WTC11 (cell line): Measurements from ENCODE around the gene TCEANC2. TPM values are rescaled to one million over a fixed set of nuclear protein-coding genes. Genes with fewer than 3 reads are reported as not detected.
"Not testable (repeated sequence)": the region's sequence is repeated elsewhere in the genome, so short reads cannot be mapped to it uniquely, and the experiment has no call there.

Experiments
- ATAC-seq: fragments of 200-7000 bp; cut with Tn5 transposase; 2 replicates; pipeline ENCODE4 v1.10.0; 2021; ENCODE audit warnings: mild to moderate bottlenecking, moderate library complexity
- CTCF ChIA-PET: fragments of 300-600 bp; sonication (Branson Sonifier 250); formaldehyde crosslinking; loops from one replicate; lab custom pipeline; 2021; ENCODE audit warnings: antibody characterized with exemption; lab: Charles Lee
- POLR2A ChIA-PET: fragments of 350-600 bp; sonication (Branson Sonifier 250); formaldehyde crosslinking; loops from one replicate; lab custom pipeline; 2021; ENCODE audit warnings: antibody characterized with exemption; lab: Charles Lee
- DNase-seq: peaks from one replicate; pipeline ENCODE4 v3.0.0; 2021; ENCODE audit warnings: low spot score
- H3K27ac Mint-ChIP-seq: 2 replicates; pipeline ENCODE4 v1.8.0; 2021; ENCODE audit warnings: mixed read lengths
- H3K27me3 Mint-ChIP-seq: 2 replicates; pipeline ENCODE4 v1.8.0; 2021; ENCODE audit warnings: low read depth, mild to moderate bottlenecking, moderate library complexity, mixed read lengths
- H3K36me3 Mint-ChIP-seq: 2 replicates; pipeline ENCODE4 v1.8.0; 2021; ENCODE audit warnings: mixed read lengths
- H3K4me1 Mint-ChIP-seq: 2 replicates; pipeline ENCODE4 v1.8.0; 2022; ENCODE audit warnings: mixed read lengths
- H3K4me3 Mint-ChIP-seq: 2 replicates; pipeline ENCODE4 v1.8.0; 2021; ENCODE audit warnings: mild to moderate bottlenecking, moderate library complexity, mixed read lengths
- H3K9me3 Mint-ChIP-seq: 2 replicates; pipeline ENCODE4 v1.8.0; 2021; ENCODE audit warnings: mixed read lengths
- ETV6 ChIP-seq: sonication (generic); formaldehyde crosslinking; IDR thresholded peaks from 2 replicates; pipeline ENCODE4 v1.8.1; 2022; ENCODE audit warnings: mild to moderate bottlenecking, missing genetic modification reagents
- OVOL2 ChIP-seq: fragments of 250-450 bp; sonication (Bioruptor Pico); IDR thresholded peaks from 2 replicates; pipeline ENCODE4 v1.9.0; 2021; ENCODE audit warnings: mild to moderate bottlenecking, borderline replicate concordance
- RORB ChIP-seq: fragments of 250-450 bp; sonication (Bioruptor Pico); IDR thresholded peaks from 2 replicates; pipeline ENCODE4 v1.9.0; 2021; ENCODE audit warnings: mild to moderate bottlenecking
- SP1 ChIP-seq: sonication (generic); formaldehyde crosslinking; conservative IDR thresholded peaks from 2 replicates; pipeline ENCODE4 v1.8.1; 2022; ENCODE audit warnings: missing genetic modification reagents
- ZNF219 ChIP-seq: sonication (generic); formaldehyde crosslinking; IDR thresholded peaks from 2 replicates; pipeline ENCODE4 v1.8.0; 2023; ENCODE audit warnings: missing genetic modification reagents, mild to moderate bottlenecking, borderline replicate concordance
- total RNA-seq: library from RNA; stranded (reverse); gene quantifications from 3 replicates; pipeline ENCODE4 v1.2.3, GENCODE V29; 2021
- TF ChIP-seq, protein P1 (sequence below): fragments of 250-450 bp; sonication (Bioruptor Pico); IDR thresholded peaks from 2 replicates; pipeline ENCODE4 v1.9.0; 2021; ENCODE audit warnings: mild to moderate bottlenecking, borderline replicate concordance
- TF ChIP-seq, protein P2 (sequence below): fragments of 250-450 bp; sonication (Bioruptor Pico); conservative IDR thresholded peaks from 2 replicates; pipeline ENCODE4 v1.9.0; 2021; ENCODE audit warnings: mild to moderate bottlenecking
- TF ChIP-seq, protein P3 (sequence below): sonication (generic); formaldehyde crosslinking; IDR thresholded peaks from 2 replicates; pipeline ENCODE4 v1.8.1; 2023; ENCODE audit warnings: mild to moderate bottlenecking, missing genetic modification reagents, borderline replicate concordance
- TF ChIP-seq, protein P4 (sequence below): sonication (generic); formaldehyde crosslinking; IDR thresholded peaks from 2 replicates; pipeline ENCODE4 v1.8.1; 2022; ENCODE audit warnings: mild to moderate bottlenecking, moderate library complexity, missing genetic modification reagents
- TF ChIP-seq, protein P5 (sequence below): sonication (generic); formaldehyde crosslinking; IDR thresholded peaks from 2 replicates; pipeline ENCODE4 v1.8.0; 2023; ENCODE audit warnings: missing genetic modification reagents
- TF ChIP-seq, protein P6 (sequence below): sonication (generic); formaldehyde crosslinking; IDR thresholded peaks from 2 replicates; pipeline ENCODE4 v1.8.1; 2022; ENCODE audit warnings: mild to moderate bottlenecking, missing genetic modification reagents, moderate library complexity, borderline replicate concordance
- TF ChIP-seq, protein P7 (sequence below): sonication (generic); formaldehyde crosslinking; IDR thresholded peaks from 2 replicates; pipeline ENCODE4 v1.8.0; 2022; ENCODE audit warnings: missing genetic modification reagents
- TF ChIP-seq, protein P8 (sequence below): sonication (generic); formaldehyde crosslinking; IDR thresholded peaks from 2 replicates; pipeline ENCODE4 v1.8.1; 2022; ENCODE audit warnings: low read depth, mild to moderate bottlenecking, moderate library complexity, missing genetic modification reagents, borderline replicate concordance

TCEANC2 gene
- total RNA-seq, 1 experiment from 2014 or later, result 6.3 TPM

DNA sequence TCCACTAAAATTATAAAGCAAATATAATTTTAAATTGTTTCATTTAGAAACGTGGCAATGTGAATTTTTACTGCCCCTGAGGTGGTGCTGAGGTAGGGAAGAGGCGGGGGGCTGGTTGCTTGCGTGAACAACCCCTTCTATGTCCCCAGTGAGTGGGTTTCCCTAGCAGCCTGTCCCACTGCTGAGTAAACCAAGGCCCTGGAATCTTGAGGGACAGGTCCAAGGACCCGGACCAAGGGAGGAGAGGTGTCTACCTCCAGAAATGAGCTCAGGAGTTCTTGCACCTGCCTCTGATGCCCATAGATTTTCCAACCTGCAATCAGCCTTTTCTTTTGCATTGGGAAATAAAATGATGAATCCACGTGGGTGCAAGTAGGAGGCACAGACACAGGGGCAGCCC lies 34.8 kb upstream of the TCEANC2 start (continued):
- TF ChIP-seq, protein P1, sequence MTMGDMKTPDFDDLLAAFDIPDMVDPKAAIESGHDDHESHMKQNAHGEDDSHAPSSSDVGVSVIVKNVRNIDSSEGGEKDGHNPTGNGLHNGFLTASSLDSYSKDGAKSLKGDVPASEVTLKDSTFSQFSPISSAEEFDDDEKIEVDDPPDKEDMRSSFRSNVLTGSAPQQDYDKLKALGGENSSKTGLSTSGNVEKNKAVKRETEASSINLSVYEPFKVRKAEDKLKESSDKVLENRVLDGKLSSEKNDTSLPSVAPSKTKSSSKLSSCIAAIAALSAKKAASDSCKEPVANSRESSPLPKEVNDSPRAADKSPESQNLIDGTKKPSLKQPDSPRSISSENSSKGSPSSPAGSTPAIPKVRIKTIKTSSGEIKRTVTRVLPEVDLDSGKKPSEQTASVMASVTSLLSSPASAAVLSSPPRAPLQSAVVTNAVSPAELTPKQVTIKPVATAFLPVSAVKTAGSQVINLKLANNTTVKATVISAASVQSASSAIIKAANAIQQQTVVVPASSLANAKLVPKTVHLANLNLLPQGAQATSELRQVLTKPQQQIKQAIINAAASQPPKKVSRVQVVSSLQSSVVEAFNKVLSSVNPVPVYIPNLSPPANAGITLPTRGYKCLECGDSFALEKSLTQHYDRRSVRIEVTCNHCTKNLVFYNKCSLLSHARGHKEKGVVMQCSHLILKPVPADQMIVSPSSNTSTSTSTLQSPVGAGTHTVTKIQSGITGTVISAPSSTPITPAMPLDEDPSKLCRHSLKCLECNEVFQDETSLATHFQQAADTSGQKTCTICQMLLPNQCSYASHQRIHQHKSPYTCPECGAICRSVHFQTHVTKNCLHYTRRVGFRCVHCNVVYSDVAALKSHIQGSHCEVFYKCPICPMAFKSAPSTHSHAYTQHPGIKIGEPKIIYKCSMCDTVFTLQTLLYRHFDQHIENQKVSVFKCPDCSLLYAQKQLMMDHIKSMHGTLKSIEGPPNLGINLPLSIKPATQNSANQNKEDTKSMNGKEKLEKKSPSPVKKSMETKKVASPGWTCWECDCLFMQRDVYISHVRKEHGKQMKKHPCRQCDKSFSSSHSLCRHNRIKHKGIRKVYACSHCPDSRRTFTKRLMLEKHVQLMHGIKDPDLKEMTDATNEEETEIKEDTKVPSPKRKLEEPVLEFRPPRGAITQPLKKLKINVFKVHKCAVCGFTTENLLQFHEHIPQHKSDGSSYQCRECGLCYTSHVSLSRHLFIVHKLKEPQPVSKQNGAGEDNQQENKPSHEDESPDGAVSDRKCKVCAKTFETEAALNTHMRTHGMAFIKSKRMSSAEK (CRISPR knock-in tag), result no peak
- TF ChIP-seq OVOL2 (no peak), SP1 (CRISPR knock-in tag) (no peak), ETV6 (CRISPR knock-in tag) (no peak)
- TF ChIP-seq, protein P2, sequence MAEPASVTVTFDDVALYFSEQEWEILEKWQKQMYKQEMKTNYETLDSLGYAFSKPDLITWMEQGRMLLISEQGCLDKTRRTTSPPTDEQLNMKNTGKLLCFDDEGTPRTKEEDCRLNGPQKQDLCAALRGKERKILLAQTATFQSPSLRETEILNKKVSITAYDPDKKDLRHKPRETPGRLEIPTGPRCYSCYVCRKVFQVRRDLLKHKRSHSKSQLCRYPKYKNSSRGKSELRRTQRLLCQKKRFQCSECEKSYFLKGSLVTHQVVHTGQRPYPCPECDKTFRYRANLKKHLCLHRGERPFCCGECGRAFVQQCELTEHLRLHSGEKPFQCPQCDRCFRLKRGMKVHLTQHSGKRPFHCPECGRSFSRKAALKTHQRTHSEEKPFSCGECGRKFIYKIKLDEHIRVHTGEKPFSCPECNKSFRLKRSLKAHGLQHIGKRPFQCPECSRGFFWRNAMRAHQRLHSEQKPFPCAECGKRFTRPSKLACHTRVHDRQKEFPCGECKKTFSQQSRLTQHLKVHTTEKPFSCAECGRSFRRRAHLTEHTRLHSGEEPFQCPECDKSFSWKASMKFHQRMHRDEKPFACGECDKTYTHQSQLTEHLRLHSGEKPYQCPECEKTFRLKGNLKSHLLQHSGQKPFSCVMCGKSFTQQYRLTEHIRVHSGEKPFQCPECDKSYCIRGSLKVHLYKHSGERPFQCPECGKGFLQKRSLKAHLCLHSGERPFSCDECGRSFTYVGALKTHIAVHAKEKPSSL (CRISPR knock-in tag), result no peak
- TF ChIP-seq, protein P3, sequence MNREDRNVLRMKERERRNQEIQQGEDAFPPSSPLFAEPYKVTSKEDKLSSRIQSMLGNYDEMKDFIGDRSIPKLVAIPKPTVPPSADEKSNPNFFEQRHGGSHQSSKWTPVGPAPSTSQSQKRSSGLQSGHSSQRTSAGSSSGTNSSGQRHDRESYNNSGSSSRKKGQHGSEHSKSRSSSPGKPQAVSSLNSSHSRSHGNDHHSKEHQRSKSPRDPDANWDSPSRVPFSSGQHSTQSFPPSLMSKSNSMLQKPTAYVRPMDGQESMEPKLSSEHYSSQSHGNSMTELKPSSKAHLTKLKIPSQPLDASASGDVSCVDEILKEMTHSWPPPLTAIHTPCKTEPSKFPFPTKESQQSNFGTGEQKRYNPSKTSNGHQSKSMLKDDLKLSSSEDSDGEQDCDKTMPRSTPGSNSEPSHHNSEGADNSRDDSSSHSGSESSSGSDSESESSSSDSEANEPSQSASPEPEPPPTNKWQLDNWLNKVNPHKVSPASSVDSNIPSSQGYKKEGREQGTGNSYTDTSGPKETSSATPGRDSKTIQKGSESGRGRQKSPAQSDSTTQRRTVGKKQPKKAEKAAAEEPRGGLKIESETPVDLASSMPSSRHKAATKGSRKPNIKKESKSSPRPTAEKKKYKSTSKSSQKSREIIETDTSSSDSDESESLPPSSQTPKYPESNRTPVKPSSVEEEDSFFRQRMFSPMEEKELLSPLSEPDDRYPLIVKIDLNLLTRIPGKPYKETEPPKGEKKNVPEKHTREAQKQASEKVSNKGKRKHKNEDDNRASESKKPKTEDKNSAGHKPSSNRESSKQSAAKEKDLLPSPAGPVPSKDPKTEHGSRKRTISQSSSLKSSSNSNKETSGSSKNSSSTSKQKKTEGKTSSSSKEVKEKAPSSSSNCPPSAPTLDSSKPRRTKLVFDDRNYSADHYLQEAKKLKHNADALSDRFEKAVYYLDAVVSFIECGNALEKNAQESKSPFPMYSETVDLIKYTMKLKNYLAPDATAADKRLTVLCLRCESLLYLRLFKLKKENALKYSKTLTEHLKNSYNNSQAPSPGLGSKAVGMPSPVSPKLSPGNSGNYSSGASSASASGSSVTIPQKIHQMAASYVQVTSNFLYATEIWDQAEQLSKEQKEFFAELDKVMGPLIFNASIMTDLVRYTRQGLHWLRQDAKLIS, result no peak
- TF ChIP-seq, protein P4, sequence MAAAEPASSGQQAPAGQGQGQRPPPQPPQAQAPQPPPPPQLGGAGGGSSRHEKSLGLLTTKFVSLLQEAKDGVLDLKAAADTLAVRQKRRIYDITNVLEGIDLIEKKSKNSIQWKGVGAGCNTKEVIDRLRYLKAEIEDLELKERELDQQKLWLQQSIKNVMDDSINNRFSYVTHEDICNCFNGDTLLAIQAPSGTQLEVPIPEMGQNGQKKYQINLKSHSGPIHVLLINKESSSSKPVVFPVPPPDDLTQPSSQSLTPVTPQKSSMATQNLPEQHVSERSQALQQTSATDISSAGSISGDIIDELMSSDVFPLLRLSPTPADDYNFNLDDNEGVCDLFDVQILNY (CRISPR knock-in tag), result no peak
- TF ChIP-seq, all 79 proteins: peak for 0

DNA sequence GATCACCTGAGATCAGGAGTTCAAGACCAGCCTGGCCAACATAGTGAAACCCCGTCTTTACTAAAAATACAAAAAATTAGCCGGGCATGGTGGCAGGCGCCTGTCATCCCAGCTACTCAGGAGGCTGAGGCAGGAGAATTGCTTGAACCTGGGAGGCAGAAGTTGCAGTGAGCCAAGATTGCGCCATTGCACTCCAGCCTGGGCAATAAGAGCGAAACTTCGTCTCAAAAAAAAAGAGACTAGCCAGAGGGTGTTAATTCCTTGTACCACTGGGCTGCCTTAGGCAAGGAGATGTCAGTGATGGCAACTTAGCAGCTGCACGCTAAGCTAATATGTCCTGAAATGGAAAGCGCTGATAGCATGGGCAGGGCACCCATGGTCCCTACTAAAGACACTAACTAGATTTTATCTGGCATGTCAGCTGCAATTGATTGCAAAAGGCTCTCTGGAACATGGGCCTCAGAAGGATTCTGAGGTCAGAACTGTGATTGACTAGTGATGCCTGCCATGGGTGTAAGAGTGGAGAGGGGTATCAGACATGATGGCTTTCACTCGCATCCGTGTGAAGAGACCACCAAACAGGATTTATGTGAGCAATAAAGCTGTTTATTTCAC lies 33.7 kb upstream of the TCEANC2 start:
- H3K9me3 Mint-ChIP-seq, POLR2A ChIA-PET, DNase-seq, H3K27me3 Mint-ChIP-seq, ATAC-seq, H3K27ac Mint-ChIP-seq, H3K4me3 Mint-ChIP-seq, H3K4me1 Mint-ChIP-seq, H3K36me3 Mint-ChIP-seq: not testable (repeated sequence)
- CTCF ChIA-PET, result interaction anchor here (3.7 kb wide), 1 partner anchor 28 kb away, joined by 19 read pairs; no protein-coding TSS in a partner anchor

DNA sequence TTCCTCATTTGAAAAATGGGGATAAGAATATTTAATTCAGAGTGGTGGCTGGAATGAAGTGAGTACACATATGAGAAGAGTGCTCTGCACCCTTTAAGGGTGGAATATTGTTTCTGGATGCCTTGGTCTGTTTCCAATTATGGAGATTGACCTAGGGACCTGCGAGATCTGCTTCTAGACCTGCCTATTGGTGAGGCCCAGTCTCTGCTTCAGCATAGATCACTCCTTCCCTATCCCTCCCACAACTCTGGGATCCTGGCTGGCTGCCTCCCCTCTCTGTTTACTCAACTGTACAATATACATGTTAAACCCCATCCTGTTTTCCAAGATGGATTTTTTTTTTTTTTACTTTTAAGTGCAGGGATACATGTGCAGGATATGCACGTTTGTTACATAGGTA lies 29.1 kb upstream of the TCEANC2 start:
- DNase-seq (no peak), ATAC-seq (no peak)
- CTCF ChIA-PET, result interaction anchor here (1.4 kb wide), 1 partner anchor 32 kb away, joined by 5 read pairs; no protein-coding TSS in a partner anchor
- H3K4me3 Mint-ChIP-seq, result no peak overlapping the region
- H3K27me3 Mint-ChIP-seq, result no peaks in the 10 kb centered on the region
- no peaks in the 10 kb centered on the region for H3K36me3 Mint-ChIP-seq
- H3K9me3 Mint-ChIP-seq, result no peaks in the 10 kb centered on the region
- POLR2A ChIA-PET, result no interaction called here
- no peak overlapping the region for H3K27ac Mint-ChIP-seq
- no peaks in the 10 kb centered on the region for H3K4me1 Mint-ChIP-seq
- TF ChIP-seq ZNF219 (CRISPR knock-in tag) (no peak), RORB (CRISPR knock-in tag) (no peak)
- TF ChIP-seq, protein P5, sequence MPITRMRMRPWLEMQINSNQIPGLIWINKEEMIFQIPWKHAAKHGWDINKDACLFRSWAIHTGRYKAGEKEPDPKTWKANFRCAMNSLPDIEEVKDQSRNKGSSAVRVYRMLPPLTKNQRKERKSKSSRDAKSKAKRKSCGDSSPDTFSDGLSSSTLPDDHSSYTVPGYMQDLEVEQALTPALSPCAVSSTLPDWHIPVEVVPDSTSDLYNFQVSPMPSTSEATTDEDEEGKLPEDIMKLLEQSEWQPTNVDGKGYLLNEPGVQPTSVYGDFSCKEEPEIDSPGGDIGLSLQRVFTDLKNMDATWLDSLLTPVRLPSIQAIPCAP, result no peak
- TF ChIP-seq, protein P6, sequence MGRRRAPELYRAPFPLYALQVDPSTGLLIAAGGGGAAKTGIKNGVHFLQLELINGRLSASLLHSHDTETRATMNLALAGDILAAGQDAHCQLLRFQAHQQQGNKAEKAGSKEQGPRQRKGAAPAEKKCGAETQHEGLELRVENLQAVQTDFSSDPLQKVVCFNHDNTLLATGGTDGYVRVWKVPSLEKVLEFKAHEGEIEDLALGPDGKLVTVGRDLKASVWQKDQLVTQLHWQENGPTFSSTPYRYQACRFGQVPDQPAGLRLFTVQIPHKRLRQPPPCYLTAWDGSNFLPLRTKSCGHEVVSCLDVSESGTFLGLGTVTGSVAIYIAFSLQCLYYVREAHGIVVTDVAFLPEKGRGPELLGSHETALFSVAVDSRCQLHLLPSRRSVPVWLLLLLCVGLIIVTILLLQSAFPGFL (CRISPR knock-in tag), result no peak
- TF ChIP-seq, protein P7, sequence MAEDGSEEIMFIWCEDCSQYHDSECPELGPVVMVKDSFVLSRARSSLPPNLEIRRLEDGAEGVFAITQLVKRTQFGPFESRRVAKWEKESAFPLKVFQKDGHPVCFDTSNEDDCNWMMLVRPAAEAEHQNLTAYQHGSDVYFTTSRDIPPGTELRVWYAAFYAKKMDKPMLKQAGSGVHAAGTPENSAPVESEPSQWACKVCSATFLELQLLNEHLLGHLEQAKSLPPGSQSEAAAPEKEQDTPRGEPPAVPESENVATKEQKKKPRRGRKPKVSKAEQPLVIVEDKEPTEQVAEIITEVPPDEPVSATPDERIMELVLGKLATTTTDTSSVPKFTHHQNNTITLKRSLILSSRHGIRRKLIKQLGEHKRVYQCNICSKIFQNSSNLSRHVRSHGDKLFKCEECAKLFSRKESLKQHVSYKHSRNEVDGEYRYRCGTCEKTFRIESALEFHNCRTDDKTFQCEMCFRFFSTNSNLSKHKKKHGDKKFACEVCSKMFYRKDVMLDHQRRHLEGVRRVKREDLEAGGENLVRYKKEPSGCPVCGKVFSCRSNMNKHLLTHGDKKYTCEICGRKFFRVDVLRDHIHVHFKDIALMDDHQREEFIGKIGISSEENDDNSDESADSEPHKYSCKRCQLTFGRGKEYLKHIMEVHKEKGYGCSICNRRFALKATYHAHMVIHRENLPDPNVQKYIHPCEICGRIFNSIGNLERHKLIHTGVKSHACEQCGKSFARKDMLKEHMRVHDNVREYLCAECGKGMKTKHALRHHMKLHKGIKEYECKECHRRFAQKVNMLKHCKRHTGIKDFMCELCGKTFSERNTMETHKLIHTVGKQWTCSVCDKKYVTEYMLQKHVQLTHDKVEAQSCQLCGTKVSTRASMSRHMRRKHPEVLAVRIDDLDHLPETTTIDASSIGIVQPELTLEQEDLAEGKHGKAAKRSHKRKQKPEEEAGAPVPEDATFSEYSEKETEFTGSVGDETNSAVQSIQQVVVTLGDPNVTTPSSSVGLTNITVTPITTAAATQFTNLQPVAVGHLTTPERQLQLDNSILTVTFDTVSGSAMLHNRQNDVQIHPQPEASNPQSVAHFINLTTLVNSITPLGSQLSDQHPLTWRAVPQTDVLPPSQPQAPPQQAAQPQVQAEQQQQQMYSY (CRISPR knock-in tag), result no peak
- TF ChIP-seq, protein P8, sequence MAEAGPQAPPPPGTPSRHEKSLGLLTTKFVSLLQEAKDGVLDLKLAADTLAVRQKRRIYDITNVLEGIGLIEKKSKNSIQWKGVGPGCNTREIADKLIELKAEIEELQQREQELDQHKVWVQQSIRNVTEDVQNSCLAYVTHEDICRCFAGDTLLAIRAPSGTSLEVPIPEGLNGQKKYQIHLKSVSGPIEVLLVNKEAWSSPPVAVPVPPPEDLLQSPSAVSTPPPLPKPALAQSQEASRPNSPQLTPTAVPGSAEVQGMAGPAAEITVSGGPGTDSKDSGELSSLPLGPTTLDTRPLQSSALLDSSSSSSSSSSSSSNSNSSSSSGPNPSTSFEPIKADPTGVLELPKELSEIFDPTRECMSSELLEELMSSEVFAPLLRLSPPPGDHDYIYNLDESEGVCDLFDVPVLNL (CRISPR knock-in tag), result no peak
